Medulla oblongata (tissue), 1 donor: ENCODE data around the gene PTAR1.

Experiments used
- DNase-seq: peaks from one replicate; pipeline ENCODE4 v3.0.0-alpha.2; 2015; ENCODE audit errors: extremely low spot score

PTAR1 gene

DNA sequence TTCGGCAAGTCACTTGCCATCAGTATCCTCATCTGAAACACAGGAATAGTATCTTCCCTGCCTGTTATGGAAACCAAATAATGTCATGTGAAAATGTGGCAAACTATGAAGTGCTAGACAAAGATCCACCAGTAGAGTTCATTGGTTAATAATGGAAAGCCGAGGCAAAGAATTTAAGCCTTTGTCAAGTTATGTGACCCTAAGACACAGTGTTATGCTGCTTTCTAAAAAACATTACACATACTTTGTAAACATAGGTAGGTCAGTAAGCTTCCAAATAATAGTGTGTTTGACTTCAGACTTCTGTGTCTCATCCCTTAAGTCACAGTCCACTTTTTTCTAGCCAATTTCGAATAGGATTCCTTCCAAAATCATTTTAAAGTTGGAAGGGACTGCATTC, 6.0 kb downstream of the PTAR1 start:
- no peak for DNase-seq

DNA sequence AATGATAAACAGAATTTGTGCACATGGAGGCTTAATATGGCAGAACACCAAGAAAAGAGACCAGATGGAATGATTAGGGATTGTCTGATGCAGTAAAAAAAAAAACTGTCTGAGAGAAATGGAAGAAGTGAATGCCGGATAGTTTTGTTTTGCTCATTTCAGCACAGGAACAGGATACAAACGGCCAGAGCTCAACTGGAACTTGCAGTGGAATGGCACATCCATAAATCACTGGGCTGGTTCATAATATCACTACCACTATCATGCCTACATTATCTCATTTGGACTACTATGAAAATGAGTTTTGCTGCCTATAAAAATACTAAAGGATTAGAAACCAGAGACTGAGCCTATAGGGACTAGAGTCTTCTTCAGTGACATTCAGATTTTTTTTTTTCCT, 9.7 kb downstream of the PTAR1 start:
- DNase-seq, result no peak

DNA sequence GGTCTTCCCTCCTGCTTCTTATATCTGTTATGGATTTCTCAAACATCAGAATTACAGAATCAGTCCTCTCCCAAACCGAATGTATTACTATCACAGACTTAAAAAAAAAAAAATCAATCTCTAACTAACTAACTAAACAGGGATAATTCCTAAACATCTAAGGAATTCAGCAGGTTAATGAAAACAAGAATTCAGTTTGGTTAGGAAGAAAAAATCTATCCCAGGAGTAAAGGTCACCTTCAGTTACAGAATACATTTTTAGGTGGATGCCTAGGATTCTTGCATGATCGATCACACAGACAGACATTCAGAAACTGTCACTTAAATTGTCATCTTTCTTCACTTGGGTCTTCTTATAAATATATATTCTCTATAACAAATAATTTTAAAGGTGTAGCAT, 11.5 kb downstream of the PTAR1 start:
- DNase-seq, result no peak

DNA sequence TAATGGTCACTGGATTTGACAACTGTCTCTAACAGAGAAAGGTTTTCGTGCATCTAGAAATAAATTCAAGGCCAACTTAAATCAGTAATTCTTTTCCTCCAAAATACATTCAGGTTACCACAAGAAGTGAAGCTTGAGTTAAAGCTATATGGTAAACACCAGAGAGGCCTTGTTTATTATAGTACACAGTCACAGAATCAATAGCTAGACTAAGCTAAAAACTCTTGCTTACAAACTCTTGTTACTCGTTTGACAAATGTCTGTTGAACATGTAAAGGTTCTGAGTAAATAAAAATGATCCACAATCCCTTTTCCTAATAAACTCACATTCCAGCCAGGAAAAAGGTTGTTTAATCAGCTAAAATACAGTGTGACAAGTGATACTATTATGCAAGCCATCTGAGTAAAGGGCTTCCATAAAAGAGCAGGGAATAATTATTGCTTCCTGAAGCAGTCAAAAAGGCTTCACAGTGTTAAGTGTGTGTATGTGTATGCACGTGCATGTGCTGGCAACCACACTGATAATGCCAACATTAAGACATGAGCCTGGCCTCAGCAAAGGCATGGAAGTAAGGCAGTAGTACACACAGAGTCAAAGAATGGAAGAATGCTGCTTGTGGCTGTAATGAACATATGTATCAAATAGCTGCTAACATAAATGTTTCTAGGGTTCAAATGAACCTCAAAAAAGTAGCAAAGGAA, 12.8 kb downstream of the PTAR1 start:
- DNase-seq, result no peak

DNA sequence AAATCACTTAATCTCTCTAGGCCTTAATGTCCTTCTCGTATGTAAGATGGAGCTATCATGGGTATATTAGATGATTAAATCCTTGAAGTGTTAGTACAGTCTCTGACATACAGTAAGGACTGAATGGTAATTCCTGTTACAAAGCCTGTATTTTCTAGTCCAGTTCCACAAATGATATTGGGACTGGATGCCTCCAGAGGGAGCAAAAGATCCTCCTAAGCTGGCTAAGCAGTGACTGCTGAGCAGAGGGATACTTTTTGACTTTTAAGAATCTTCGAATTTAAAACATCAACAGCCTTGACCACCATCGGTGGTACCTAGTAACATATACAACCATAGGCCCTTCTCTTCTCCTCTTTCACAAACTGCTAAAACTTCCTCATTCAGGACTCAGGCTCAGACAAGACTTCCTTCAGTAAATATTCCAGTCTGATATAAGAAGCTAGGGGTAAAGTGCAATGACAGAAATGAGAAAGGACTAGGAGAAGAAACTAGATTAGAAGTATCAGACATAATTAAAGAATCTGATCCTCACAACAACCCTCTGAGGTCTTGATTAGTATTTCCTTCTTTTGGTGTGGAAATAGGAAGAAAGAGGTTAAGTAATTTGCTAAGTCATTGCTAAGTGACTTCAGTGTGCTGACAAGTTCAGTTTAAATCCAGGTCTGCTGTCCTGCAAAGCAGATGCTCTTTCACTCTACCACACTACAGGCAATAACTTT, 13.9 kb downstream of the PTAR1 start:
- DNase-seq, result no peak

DNA sequence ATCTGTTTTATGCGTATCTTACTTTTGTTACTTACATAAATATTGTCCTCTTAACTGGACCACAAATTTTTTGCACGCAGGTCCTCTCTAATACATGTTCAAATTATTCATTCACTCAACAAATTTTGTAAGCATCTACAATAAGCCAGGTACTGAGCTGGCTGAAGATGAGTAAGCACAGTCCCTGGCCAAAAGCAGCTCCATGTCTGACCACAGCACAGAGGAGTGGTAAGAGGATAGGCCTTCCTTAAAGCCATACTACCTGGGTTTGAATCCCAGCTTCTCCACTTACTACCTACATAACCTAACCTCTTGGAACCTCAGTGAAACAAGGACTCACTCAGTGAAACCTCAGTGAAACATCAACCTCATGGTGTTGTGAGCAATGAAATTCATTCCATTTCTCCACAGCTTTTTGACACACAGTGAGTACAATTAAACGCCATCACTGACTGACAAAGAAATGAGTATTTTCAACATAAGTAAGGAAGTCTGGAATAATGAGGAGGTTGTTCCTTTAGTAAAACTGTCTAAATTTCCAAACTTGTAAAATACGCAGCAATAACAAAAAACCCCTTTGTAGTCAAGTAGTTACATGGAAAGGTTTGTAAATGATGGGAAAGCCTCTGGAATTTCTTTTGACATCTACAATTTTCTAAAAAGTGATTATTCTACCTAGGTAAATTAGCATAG, 15.0 kb downstream of the PTAR1 start:
- no peak for DNase-seq

DNA sequence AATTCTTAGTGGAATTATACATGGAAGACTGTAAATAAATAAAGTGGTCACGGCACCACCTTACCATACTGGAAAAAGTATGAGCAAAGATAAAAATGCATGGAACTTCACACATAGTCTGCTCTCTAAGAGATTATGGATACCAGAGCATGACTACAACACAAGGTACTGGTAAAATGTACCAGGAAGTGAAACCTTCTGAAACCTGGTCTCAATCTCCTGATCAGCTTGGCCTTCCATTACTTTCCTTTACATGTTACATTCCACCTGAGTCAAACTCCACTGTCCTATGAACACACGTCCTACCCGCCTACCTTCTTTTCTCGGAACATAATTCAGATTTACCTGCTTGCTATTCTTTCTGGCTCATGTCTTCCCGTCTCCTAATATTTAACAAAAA, 15.9 kb downstream of the PTAR1 start:
- no peak for DNase-seq

DNA sequence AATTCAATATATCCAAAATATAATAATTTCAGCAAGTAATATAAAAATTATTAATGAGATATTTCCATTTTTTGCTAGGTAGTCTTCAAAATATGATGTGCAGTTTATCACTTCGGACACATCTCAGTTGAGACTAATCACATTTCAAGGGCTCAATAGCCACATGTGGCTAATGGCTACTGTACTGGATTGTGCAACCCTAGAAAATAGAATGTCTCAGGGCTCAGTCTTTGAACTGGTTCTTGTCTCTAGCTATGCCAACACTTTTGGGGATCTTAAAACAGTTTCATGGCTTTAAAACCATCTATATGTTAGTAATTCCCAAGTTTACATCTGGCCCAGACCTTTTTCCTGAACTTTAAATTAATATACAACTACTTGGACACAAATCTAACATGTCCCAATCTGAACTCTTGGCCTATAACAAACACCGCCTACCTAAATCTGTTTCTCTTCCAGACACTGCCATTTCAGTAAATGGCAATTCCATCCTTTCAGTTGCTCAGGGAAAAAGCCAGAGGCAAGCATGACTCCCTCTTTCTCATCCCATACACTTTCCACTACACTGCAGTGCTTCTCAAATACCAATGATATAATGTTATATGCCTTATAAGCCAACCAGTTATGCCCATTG, 18.8 kb downstream of the PTAR1 start:
- DNase-seq, result no peak

DNA sequence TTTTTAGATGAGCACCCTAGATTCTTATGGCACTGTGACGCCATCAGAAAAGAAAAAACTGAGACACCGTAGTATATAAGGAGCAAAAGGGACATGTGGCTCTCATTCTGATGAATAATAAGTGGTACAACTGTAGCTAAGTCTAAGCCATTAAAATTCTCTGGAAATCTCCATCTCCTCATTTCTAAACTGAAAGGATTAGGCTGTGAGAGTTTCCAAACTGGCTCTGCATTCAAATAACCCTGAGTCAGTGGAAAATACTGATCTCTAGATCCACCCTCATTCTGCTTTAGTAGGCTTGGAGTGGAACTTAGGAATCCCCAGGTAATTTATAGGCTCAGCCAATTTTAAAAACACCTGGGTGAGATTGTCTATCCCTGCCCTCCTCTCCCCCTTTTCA, 28.5 kb downstream of the PTAR1 start:
- no peak for DNase-seq

DNA sequence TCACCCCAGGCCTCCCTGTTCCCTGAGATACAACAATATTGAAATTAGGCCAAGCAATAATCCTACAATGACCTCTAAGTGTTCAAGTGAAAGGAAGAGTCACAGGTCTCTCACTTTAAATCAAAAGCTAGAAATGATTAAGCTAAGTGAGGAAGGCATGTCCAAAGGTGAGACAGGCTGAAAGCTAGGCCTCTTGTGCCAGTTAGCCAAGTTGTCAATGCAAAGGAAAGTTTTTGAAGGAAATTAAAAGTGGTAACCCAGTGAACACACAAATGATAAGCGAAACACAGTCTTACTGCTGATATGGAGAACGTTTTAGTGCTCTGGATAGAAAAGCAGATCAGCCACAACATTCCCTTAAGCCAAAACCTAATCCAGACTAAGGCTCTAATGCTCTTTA, 39.8 kb downstream of the PTAR1 start:
- no peak for DNase-seq

DNA sequence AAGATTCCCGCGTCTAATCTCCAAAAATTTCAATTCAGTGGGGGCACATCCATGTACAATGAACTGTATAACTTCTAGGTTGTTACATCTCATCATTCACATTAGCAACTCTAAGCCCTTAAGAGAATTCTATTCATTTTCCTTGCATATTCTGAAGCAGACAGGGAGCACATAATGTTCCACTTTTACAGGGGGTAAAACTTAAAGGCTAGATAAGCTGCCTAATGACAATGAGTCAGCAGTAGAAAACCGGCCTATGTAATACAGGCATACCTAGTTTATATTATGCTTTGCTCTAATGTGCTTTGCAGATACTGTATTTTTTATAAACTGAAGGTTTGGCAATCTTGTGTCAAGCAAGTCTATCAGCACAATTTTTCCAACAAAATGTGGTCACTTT, 40.4 kb downstream of the PTAR1 start:
- DNase-seq, result no peak

DNA sequence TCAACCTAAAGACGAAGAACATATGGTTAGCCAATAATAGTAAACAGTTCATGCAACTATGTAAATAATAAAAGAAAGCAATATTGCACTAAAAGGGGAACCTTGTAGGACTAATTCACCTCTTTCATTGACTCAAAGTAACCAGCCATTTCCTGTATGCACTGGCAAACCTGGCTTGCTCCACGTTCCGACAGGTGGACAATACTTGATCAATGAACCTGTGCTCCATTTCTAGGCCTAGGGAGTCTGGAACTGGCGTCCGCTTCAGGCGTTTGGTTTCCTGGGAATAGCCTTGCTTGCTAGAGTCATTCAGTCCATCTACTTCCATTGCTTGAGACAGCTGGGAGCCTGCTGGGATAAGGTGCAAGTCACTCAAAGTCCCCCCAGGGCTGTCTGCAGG, 41.6 kb downstream of the PTAR1 start:
- no peak for DNase-seq

DNA sequence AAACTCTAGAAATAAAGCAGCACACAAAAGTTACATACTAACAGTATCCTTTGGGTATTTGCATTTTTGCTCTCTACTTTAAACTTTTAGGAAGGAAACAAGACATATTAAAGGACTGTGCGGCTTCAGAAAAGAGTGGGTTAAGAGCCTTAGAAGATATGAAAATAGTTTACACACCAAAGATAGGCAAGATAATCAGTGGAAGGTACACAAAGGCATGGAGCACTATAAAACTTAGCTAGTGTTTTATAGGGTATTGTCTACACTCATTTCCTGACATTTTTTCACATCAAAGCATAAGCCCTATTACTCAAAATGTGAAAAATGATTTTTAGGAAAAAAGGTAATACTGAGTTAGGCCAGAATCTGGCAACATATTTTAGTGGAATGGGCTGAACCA, 44.0 kb downstream of the PTAR1 start:
- DNase-seq, result no peak

DNA sequence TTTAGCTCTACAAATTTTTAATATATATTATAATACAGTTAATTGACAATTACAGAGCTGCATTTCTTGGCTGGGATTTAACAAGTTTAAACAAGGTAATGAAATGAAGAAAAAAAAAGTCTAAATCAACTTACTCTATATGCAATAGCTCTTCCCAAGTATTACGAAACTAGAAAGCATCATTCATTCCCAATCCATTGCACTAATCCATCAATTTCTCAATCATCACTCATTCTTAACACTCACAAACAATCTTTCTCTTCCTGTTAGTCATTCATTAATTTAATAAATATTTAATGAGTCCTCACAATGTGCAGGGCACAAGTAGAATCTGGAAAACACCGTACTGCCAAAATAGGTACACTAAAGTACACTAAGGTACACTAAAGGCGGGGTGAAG, 44.7 kb downstream of the PTAR1 start:
- DNase-seq, result no peak

DNA sequence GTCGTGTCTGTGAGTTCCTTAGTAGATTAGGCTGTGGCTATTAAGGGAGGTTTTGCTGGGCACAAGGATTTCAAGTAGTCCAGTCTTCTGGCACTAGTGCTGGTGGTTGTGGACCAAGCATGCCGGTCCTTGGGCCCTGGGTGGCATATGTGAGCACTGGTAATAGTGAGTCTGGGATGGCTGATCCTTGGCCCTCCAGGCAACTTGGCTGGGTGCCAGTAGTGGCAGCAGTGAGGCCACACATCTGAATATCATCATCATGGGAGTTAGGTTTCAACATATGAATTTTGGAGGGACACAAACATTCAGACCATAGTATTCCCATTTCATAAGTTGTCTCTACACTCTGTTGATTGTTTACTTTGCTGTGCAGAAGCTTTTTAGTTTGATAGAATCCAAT, 62.3 kb downstream of the PTAR1 start:
- no peak for DNase-seq

DNA sequence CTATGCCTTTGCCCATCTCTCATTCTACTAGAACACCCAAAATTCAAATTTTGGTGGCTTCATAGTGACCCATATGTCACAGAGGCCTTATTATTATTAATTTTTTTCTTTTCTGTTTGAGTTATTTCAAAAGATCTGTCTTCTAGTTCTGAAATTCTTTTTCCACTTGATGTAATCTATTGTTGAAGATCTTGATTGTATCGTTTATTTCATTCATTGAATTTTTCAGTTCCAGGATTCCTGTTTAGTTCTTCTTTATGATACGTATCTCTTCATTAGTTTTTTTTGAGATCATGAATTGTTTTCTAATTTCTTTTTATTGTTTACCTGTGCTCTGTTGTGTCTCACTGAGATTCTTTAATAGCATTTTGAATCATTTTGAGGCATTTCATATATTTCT, 63.0 kb downstream of the PTAR1 start:
- DNase-seq, result no peak

DNA sequence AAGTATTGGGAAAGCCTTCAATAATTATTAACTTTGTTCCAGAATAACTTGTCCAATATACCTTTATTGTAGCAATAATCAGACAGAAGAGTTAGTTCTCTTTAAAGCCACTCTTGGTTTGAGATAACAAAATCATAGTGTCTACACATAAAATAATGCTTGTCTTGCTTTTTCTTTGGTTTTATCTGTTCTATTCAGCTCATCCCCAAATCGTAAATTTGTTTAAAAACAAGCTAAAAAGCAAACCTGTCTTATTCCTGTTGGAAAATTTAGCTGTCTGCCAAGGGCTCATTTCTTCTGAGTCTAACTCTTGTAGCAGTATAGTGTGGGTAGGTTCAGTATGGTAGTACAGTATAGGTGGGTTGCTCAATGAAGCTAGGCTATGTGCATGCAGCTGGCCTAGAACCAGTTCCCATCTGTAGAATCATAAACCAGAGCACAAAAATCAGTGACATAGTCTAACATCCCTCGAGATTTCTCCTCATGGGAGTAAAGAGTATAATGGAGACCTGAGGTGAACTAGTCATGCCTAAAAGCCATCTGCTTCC, 69.7 kb downstream of the PTAR1 start:
- DNase-seq, result no peak

DNA sequence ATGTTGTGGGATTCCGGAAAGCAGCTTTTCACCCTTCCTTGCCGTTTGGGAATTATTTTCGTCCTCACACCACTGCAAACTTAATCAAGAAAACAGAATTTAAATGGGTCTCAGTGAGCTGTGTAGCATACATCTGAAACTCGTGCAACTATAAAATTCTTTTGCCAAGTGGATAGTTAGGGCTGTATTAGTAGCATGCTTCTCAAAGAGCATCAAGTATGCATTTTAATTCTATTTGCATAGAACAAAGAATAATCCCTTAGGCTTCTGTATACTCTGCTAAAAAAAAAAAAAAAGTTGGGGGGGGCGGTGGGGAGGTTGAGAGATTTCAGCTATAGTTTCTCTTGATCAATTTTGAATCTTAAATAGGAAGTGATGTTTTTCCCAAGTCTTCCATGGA, 75.9 kb downstream of the PTAR1 start:
- no peak for DNase-seq

DNA sequence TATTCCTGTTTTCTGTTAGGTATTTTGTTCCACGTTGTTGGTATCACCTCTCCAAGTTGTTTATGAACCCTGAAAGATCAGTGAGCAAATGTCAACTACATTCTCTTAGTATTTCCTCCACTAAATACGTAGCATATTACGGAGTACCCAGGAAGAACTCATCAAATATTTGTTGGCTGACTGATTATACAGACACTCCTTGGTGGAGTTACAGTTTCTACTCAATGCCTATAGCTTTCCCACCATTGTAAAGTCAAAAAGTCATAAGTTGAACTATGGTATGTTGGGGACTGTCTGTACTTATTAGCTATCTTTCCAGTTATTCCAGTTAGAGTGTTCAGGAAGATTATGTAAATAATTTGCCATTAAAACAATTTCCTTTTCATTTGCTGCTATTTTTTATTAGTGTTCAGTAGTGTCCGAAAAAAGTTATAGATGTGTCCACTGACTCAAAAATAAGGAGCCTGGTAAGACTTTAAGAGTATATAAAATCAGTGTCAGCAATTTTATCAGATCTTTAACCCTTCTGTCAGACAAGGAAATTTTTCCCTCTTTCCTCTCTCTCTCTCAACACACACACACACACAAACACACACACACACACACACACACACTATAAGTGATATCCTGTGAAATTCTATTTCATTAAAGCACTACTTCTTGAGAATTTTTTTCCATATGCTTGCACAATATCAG, 80.8 kb downstream of the PTAR1 start:
- no peak for DNase-seq

DNA sequence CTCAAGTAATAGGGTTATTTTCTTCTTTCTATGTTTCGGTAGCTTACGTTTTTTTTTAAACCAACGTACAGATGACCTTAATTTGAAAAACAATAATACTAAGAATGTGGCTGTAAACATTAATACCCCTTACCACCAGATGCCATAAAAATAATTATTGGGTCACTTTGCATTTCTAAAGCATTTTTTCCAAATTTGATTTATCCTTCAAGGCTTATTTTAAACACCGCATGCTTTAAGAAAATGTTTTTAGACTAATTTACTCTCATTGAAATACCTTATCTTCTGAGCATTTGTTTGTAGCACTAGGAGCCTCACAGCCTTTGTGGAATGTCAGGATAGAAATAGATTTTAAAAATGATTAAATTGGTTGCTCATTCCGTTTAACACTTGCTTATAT, 81.9 kb downstream of the PTAR1 start:
- no peak for DNase-seq

DNA sequence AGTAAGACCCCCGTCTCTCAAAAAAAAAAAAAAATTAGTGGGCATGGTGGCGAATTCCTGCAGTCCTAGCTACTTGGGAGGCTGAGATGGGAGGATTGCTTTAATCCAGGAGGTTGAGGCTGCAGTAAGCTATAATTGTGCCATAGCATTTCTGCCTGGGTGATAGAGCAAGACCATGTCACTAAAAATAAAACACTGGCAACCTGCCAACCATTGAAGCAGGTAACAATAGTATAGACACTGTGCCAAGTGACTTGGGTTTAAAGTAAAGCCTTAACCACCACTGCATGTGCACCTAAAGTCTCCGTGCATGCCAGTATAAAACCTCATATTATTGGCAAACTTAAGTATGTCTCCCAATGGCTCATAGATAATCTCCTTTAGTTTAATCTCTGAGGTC, 84.2 kb downstream of the PTAR1 start:
- DNase-seq, result no peak
